Measurements from ENCODE around the gene RFXAP.

The RFXAP gene

DNA sequence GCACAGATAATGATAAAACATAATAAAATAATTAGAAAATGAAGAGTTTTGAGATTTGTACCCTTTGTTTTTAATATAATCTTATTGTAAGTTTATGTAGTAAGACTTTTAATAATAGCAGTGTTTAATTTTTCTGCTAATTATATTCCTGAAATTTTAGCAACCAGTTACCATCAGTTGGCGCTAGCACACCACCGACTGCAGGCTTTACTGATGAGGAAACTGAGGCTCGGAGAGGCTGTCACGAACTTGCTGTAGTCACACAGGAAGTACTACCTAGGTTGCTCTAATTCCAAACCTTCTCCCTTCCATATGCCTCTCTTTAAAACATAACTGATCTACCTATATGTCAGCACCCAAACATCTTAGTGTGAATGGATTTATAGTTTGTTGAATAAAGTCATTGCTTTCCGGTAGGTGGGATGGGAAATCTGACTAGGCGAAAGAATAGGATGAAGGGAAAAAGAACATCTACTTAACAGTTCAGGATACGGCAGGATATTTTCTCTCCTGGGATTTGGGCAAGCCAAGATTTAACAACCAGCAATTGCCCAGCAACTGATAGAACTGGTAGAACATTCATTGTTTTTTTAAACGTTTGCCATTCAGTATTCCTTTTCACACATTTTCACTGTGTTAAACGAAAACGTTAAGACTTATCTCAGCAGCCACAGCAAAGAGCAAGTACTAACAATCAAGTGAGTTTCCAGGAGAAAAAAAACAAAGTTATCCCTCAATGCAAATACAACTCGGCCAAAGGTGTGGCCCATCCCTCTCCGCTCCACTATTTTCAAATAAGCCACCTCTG is 822 bp upstream of the RFXAP start:
- peak; percentile 7 for DNase-seq (ENCODE audit: low spot score)

DNA sequence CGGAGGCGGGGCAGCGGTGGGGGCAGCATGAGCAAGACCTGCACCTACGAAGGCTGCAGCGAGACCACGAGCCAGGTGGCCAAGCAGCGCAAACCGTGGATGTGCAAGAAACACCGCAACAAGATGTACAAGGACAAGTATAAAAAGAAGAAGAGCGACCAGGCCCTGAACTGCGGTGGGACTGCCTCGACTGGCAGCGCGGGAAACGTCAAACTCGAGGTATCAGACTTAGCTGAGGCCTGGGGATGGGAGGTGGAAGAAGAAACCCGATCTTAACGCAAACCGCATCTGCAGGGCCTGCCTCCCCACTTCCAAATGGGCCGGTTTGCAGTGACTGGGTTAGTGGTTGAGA is 693 bp downstream of the RFXAP start:
- DNase-seq (ENCODE audit: low spot score) = peak; percentile 72

DNA sequence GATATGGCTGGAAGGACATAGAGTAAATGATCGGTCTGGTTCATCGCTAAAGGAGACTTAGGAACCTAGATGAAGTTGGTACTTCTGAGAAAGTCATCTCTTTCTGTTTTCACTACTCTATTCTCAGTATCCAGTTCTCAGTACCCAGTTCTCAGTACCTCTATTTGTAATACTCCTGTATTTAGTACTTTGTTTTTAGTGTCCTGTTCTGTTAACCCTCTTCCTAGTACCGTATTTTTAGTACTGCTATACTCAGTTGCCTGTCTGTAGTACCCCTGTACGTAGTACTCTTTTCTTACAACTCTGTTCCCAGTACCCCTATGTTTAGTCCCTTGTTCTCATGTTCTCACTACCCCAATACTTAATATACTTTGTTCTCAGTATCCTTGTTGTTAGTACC is 1.2 kb downstream of the RFXAP start:
- DNase-seq (ENCODE audit: low spot score) = no peak

DNA sequence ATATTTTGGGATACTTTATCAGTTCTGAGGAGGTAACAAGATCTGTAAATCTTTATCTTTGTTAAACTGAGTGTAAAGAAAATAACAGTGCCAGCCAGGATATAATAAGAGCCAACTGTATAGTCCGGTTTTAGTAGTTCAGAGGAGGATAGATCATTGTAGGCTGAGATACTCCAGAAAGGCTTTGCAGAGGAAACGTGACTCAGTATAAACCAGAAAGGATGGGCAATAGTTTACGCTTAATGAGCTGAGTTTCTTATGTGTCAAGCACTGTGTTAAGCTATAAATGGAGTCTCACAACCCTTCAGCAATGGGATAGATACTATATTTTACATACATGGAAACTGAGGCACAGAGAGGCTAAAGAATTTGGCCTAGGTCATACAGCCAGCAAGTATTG is 3.8 kb downstream of the RFXAP start:
- no peak for DNase-seq (ENCODE audit: low spot score)

DNA sequence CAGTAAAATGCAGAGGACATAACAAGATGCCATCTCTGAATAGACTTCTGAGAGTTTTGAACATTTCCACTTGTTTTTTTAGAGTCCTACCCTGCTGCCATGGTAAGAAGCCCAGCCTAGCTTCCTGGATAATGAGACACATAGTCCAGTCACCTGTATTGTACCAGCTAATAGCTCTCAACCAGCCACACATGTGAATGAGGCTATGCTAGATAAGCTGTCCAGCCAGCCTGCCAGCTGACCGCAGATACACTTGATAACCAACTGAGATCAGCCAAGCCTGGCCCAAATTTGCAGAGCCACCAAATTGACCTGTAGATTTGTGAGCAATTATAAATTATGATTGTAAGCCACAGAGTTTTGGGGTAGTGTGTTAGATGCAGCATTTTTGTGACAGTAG is 10.7 kb downstream of the RFXAP start:
- DNase-seq (ENCODE audit: low spot score) = no peak

DNA sequence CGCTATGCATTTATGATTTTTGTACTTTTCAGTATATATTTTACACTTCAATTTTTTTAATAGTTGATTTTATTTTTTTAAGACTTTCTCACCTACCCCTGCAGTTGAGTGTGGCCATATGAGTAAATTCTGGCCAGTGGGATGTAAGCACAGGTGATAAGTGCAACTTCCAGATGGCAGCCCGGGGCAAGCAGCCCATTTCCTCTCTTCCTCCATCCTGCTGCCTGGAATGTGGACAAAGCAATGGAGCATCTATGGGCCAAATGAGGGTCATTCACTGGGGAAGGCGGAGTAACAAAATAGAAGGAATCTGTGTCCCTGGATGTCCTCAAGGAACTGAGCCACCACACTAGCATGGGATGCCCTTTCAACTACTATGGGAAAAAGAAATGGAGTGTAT is 12.3 kb downstream of the RFXAP start:
- DNase-seq (ENCODE audit: low spot score) = no peak

DNA sequence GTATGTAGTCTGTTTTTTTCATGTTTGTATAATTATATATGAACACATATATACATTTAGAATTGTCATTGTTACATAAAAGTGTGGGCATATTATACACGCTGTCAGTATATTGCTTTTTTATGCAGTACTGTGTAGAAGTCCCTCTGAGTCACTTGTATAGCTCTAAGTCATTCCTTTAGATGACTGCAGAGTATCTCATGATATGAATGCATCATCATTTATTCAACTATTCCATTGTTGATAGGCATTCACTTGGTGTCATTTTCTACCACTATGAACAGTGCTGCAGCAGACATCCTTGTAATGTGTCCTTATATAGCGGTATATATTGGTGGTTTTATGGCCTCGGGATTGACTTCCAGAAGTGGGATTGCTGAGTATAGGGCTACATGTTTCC is 15.3 kb downstream of the RFXAP start:
- no peak for DNase-seq (ENCODE audit: low spot score)

DNA sequence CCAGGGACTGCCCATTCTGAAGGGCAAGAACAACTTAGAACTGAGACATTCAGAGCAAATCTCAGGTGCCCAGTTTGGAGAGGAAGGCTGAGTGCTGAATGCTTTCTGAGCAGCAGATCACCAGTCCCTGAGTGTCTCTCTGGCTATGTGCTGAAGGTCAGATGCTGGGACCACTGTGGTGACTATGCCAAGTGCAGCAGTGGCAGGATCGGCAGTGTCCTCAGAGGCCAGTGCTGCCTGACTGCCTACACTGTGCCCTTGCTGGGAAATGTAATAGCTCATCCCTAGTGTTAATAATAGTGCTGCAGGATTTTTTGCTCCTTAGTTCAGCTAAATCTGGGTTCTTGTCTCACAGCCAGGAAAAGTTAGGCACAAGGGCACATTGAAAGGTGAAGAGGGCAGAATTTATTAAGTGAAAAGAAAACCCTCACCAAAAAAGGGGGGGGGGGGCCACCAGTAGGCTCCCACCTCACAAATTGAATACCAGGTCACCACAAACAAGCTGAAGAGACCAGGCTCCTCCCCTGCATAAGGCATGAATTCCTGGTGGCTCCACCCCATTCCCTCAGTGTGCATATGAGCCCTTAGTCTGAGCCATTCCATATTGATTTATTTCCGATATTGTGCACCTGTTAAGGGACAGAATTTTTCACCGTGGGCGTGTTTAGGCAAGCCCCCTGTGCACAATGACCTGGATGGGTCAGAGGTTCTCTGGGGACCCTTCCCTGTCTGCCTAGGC is 18.5 kb downstream of the RFXAP start:
- no peak for DNase-seq (ENCODE audit: low spot score)

DNA sequence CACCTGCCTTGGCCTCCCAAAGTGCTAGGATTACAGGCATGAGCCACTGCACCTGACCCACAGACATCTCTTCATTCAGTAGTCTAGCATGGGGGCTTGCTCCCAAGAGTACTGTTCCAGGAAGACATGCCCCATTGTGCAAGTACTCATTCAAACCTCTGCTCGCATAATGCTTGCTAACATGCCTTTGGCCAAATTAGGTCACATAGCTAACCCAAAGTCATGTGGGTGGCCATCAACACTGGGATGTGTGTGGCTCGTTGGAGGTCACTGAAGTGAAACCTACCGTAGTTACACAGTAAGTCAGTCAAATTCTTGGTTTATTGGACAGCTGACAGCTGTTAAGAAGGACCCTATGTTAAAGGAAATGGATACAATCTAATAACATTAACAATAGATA is 20.3 kb downstream of the RFXAP start:
- no peak for DNase-seq (ENCODE audit: low spot score)

DNA sequence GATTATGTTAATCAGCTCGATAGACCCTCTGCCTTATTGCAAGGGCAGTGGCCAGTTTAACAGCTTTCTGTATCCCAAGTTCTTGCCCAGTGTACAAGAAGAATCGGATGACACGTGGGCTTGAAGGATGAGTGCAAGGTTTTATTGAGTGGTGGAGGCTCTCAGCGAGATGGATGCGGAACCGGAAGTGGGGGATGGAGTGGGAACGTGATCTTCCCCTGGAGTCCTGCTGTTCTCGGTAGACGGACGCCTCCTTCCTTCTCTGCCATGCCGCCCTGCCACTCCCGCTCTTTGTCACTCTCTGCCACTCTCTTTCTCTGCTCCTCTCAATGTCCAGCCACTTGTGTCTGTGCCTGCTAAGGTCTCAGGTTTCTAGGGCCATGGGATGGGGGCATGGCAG is 21.0 kb downstream of the RFXAP start:
- no peak for DNase-seq (ENCODE audit: low spot score)

DNA sequence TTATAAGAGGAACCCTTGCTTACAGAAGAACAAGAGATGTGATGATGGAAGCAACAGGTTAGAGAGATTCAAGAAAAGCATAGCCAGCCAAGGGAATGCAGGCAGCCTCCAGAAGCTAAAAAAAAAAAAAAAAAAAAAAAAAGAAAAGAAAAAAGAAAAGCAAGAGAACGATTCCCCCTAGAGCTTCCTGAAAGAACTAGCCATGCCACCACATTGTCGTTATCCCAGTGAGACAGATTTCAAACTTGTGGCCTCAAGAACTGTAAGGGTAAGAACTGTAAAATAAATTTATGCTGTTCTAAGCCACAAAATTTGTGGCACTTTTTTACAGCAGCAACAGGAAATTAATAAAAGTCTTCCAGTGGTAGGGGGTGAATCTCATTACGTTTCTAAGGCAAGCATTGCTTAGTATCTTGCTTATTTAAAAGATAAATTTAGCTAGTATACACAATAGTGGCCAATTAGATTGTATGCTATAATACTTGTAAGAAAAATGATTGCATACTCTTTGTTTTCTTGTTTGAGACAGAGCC is 21.8 kb downstream of the RFXAP start:
- DNase-seq (ENCODE audit: low spot score) = no peak

DNA sequence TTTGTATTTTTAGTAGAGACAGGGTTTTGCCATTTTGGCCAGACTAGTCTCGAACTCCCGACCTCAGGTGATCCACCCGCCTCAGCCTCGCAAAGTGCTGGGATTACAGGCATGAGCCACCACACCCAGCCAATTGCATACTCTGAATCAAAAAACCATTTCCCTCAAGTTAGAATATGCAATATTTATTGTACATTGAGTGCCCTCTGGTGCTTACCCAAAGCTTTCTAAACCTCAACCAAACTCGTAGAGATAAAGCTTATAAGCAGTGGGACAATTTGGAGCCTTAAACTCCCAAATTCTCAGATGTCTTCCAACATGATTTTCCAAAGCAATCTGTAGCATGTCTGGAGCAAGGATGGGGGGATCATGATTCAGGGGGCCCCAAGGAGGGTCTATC is 22.4 kb downstream of the RFXAP start:
- DNase-seq (ENCODE audit: low spot score) = no peak

DNA sequence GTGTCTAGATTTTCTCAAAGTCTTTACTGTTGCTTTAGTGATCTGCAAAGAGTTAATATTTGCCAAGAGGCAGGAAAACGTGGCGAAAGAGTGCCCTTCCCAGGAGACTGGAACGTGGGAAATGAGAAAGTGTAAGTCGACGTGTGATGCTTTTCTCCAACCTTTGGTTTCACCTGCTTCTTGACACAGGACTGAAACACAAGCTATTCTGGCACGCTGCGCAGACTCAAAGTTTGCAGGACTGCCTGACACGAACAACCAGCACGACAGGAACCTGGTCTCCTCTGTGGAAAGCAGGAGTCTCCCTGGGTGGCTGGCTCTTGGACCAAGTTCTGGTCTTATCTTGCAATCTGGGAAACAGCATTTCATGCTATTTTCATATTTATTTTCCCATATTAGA is 28.6 kb downstream of the RFXAP start:
- DNase-seq (ENCODE audit: low spot score) = no peak

DNA sequence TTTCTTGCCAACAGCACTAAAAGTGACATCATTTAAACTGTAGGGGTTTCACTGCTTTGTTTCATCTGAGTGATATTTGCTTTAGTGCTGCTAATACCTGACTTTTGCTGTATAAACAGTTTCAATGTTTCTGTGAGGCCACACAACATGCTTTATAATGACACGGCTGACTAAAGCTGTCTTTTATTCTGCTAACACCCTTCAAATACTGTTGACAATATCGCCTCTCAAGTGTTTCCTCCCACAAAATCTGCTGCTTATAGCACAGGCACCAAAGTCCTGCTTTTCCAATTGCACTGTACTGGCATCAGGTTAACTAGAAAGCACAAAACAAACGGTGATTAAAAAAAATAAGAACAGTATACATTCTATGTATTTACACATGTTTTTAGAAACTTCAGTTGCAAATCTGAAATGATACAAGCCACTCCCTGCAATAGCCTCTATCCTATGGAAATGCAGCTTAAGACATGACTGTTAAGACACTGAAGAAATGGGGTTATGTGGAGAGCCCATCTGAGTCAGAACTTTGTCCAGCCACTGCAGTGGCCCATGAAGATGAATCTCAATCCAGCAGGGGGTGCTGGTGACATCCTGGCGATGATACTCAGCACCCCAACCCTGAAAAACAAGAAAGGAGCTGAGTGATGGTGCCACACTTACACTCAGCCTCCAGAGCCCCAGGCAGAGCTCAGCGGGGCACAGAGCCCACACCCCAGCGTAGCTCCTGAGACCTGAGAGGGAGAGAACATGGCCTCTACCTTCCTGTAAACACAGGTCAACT is 29.4 kb downstream of the RFXAP start:
- peak; percentile 24 for DNase-seq (ENCODE audit: low spot score)

DNA sequence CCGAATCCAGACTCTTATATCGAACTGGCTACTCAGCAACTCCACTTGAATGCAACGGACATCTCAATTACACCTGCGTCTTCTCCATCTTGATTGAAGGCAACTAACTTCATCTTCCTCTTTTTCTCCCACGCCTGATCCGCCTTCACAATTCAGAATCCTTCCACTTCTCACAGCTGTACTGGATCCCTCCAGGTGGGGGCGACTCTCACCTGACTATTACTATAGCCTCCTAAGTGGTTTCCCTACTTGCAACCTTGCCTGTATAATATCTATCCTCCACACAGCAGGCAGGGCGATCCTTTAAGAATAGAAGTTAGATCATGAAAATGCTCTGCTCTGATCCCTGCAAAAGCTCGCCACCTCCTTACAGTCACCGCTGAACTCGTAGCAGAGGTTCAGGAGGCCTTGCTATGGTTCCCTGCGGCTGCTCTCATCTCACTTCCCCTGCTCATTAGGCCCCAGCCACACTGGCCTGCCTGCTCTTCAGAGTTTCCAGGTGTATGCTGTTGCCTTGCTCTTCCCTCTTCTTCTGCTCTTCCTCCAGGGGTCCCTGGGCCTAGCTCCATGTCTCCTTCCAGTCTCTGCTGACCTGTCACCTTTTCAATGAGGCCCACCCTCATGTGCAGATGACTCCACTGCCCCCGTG is 31.9 kb downstream of the RFXAP start:
- peak; percentile 29 for DNase-seq (ENCODE audit: low spot score)

DNA sequence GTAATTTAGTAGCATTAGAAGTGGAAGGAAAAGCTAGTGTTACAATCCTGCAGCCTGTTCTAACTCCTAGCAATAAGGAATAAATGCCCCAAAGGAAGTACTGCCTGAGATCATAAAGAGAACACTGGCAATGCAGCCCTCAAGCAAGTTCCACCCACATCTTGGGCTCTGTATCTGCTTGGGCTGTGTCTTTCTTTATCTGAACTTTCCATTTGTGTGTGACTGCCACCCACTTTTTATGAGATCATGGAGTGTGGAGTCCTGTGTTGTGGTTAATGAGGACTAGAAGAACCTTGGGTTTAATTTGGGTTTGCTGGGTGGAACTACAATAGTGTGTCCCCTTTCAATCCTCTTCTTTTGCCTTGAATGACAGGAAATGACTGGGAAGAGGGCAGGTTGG is 38.2 kb downstream of the RFXAP start:
- DNase-seq (ENCODE audit: low spot score) = no peak

DNA sequence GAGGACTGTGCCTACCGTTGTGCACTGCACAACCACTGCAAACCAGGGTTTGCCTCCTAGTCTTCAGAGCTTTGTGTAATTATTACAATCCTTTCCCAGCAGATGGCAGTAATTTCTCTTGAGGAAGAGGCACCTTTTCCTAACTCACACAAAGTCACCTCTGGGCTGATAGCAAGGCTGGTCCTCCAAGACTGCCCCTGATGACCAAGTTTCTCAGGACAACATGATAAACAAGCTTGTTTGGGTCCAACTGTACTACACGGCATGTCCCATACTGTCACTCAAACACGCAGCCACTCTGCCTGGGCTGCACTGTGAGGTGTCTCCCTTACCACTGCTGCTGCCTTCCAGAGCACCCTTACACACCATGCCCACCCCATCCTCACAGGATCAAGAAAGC is 39.3 kb downstream of the RFXAP start:
- peak; percentile 68 for DNase-seq (ENCODE audit: low spot score)

DNA sequence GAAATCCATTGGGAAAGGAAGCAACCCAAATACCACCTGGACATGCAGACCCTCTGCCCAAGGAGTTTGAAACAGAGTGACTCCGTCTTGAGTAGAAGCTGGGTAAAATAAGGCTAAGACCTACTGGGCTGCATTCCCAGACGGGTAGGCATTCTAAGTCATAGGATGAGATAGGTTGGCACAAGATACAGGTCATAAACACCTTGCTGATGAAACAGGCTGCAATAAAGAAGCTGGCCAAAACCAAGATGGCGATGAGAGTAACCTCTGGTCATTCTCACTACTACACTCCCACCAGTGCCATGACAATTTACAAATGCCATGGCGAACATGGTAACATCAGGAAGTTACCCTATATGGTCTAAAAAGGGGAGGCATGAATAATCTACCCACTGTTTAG is 40.2 kb downstream of the RFXAP start:
- no peak for DNase-seq (ENCODE audit: low spot score)

DNA sequence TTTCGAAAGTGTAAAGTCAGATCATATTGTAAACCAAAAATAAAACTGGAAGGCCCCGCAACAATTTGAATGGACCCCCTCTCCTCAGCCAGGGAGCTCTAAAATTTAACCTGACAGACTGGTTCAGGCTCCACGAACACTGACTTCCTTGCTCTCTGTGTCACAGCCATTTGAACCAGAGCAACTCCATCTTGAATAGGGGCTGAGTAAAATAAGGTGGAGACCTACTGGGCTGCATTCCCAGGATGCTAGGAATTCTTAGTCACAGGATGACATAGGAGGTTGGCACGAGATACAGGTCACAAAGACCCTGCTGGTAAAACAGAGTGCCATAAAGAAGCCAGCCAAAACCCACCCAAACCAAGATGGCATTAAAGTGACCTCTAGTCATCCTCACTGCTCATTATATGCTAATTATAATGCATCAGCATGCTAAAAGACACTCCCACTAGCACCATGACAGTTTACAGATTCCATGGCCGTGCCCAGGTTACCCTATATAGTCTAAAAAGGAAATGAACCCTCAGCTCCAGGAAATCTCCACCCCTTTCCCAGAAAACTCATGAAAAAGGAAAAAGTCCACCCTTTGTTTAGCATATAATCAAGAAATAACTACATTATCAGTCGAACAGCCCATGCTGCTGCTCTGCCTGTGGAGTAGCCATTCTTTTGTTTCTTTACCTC is 43.1 kb downstream of the RFXAP start:
- no peak for DNase-seq (ENCODE audit: low spot score)

DNA sequence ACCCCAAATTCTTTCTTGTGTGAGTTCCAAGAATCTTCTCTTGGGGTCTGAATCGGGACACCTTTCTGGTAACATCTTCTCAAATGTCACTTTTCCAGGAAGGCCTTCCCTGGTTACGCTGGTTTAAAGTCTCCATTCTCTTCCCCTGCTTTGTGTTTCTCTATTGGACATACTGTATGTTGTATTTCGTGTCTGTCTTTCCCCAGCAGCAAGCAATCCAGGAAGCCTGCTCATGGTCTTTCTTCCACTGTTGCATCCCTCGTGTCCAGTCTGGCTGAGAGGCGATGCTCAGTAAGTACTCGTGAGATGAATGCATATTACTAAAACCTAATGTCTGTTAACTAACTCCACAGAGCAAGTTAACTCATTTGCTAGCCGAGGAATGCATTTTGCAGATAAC is 43.7 kb downstream of the RFXAP start:
- DNase-seq (ENCODE audit: low spot score) = no peak

DNA sequence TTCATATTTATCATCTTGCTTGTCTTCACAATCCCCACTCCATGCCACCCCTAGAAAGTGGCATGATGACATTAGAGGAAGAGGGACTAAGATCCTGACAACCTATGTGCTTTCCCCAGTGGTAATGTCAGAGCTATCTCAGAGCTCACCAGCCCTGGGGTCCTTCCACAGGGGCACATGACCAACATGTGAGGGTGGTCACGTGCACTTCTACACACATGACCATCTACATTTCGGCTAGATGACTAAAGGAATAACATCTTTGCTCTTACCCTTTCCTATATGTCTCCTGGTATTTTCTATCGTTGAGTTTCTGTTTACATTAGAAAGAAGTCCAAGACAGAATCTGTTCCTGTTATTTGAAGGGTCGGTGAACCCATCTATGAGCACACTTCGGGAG is 46.2 kb downstream of the RFXAP start:
- DNase-seq (ENCODE audit: low spot score) = no peak

DNA sequence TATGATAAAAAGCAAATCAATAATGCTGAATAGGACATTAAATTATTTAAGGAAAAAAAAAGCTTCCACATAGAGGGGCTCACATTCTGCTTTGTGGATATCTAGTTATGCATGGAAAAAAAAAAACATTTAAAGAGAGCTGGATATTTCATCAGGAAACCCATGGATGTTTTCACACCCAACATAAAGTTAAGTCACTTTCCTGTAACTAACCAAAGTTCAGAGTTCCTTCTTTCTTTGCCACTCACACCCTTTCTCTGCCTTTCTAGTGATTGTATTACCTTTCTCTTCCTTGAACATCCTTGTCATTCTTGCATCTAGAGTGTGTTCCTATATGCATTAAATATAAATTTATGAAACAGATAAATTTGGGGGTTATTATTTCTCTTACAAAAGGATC is 47.2 kb downstream of the RFXAP start:
- no peak for DNase-seq (ENCODE audit: low spot score)
